ENCODE results near the gene CCDC9.

CCDC9 gene

GRCh38 chr19:47255879-47256692 lies at the start of gene CCDC9:
Gene CCDC9 (plus strand): TSS chr19:47256525. CDS start chr19:47258401, 1,876 bp downstream.
- DNase-seq = peak; percentile 89

DNA sequence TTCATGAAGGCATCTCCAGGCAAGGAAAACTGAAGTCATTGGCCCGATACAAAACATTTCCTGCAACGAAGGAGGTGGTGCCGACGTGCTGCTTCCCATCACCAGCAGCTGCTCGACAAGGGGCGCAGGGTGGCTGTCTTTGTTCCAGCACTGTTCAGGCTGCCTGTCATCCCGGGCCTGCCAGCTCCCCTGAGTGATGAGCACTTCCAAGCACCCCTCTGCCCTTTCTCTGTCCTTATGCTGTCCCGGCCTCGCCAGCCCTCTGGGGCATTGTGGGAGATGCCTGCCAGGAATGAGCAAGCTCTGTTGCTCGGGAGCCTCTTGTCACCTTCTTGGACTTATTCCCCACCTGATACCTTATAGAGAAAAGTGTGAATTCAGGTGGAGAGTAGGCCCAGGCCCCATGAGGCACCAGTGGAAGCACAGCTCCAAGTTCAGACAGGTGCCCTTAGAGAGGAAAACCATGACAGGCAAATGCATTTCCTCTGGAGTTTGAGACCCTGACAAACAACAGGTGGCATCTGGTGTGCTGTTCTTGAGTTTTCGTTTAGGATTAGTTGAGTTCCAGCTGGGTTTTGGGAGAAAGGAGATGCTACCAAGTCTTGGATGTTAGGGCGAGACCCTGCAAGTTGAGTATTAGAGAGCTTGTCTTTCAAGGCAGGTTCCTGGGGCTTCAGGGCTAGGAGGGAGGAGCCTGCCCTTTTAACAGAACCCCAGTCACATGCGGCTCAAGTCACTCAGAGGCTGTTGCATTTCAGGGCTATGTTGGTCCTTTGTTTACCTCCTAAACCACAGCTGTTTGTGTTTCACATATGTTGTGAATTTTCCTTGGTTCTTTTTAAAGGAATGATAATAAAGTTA lies 46.8 kb upstream of the CCDC9 start:
- no peak for DNase-seq

GRCh38 chr19:47210180-47210490 lies 46.2 kb upstream of the CCDC9 start:
- DNase-seq = no peak

DNA sequence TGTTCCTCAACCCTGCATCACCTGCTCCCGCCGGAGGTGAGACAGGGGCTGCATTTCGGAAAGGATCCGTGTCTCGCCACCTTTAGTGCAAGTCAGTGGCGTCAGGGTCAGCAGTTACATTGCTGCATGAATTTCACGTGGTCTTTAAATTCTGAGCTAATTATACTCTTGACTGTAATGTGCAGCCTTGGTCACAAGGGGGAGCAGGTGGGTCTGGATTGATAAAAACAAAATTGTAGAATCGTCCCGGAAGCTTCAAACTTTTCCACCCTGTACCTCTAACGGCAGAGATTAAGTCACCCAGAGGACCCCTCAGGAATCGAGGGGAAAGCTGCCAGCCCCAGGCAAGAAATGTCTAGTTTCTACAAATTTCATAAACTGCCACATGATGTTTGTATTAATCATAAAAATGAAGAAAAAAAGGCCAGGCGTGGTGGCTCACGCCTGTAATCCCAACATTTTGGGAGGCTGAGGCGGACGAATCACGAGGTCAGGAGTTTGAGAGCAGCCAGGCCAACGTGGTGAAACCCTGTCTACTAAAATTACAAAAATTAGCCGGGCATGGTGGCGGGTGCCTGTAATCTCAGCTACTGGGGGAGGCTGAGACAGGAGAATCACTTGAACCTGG lies 45.5 kb upstream of the CCDC9 start:
- DNase-seq = peak; percentile 89

GRCh38 chr19:47215581-47215980 lies 40.7 kb upstream of the CCDC9 start:
- no peak for DNase-seq

DNA sequence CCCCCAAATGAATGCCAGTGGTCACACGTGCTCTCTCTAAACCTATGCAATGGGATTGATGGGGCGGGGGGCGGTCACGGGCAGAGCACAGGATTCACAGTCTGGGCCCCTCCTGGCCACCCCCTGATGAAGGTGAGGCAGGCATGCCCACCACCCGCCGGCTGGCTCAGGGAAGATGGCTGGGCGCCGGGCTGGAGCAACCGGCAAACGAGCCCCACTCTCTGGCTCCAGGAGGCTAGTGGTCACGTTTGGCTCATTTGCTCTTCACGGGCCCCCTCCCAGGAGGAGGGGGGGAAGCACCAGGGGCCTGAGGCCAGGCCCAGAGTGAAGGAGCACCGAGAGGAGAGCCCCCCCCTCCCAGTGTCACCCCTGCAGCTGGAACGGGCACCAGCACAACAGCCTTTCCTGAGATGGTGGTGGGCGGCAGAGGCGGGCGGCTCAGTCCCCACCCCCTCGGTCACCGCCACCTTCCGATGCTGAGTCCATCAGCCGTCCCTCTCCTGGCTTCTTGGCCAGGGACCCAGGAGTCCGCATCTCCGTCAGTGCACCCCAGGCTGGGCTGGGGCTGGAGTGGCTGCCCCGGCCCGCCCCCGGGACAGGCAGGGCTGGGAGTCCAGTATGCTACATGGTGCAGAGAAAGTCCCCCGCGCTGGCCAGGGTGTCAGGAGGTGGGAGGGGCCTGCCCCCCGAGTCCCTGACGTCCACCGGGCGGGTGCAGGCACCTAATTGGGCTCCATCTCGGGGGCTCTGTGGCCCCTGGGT lies 35.1 kb upstream of the CCDC9 start:
- DNase-seq = no peak

- DNase-seq = no peak
These were observed 34.4 kb upstream of the CCDC9 start for GRCh38 chr19:47221890-47222289.

GRCh38 chr19:47225746-47226425 lies 30.4 kb upstream of the CCDC9 start:
- DNase-seq = peak; percentile 89

GRCh38 chr19:47226426-47227351 lies 29.6 kb upstream of the CCDC9 start:
- DNase-seq = peak; percentile 54

- DNase-seq = peak; percentile 58
These were observed 28.8 kb upstream of the CCDC9 start for GRCh38 chr19:47227352-47228167.

DNA sequence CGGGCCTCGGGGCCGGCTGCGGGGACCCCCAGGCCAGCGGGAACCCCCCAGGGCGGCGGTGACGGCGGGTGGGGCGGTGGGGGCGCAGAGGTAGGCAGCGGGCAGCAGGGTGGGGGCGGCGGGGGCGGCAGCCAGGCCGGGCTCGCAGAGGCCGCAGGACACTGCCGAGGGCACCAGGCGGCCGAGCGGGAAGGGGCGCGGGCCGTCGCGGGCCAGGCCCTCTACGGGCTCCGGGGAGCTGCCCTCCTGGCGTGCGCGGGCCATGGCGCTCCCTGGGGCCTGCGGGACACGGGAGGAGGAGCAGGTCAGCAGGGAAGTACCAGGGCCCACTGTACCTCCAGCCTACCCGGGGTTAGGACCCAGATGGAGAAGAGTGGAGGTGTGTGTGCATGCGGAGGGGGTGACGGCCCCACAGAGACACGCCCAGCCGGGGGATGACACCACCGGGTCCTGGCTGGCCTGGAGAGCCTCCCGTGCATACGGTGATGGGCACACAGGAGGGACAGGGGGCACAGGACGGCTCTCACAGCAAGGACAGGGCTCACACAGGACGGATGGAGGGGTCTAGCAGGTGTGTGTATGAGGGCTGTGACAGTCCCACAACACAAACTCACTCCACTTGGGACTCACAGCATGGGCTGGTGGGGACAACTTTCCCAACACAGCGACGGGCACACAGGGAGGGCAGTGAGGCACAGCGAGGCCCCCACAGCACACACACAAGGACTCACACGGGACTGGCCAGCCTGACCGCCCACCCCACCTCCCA lies 28.0 kb upstream of the CCDC9 start:
- peak; percentile 63 for DNase-seq

DNA sequence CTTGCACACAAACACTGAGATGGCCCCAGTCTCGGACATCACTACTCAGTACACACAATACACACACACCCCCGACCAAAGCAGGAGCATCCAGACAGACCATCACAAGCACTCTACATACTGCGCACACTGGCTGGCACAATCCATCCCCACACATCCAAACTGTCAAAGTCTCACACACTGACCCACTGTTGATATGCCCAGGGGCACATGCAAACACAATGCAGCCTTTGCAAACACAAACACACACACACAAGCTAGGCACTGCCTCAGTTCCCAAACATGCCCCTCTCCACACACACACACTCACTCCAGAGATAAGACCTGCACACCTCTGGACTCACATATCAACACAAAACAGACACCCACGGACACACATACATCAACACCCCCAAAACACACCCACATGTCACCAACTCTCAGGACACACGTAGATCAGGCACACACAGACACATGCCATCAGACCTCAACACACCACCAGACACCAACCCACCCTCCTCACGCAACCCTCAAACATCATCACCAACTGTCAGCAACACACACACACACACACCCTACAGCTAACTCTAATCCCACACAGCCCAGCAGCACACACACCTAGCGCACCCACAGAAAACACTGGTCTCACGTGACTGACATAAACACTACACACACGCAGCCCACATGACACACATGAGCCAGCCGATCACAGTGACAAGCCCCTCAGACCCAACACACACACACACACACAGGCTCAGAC lies 27.2 kb upstream of the CCDC9 start:
- peak; percentile 55 for DNase-seq

DNA sequence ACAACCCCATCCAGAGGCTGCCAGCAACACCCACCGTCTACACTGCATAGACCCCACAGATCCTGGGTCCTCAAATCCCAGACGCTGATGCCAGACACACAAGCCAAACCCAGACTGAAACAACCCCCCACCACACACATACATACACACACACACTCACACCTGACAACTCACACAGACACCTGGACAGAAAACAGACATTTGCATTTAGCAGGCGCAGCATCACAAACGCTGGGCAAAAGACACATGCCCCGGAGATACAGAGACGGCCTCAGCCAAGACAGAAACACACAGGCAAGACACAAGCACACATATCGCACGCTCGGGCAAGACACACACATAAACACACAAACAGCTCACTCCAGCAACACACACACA lies 26.7 kb upstream of the CCDC9 start:
- peak; percentile 47 for DNase-seq

DNA sequence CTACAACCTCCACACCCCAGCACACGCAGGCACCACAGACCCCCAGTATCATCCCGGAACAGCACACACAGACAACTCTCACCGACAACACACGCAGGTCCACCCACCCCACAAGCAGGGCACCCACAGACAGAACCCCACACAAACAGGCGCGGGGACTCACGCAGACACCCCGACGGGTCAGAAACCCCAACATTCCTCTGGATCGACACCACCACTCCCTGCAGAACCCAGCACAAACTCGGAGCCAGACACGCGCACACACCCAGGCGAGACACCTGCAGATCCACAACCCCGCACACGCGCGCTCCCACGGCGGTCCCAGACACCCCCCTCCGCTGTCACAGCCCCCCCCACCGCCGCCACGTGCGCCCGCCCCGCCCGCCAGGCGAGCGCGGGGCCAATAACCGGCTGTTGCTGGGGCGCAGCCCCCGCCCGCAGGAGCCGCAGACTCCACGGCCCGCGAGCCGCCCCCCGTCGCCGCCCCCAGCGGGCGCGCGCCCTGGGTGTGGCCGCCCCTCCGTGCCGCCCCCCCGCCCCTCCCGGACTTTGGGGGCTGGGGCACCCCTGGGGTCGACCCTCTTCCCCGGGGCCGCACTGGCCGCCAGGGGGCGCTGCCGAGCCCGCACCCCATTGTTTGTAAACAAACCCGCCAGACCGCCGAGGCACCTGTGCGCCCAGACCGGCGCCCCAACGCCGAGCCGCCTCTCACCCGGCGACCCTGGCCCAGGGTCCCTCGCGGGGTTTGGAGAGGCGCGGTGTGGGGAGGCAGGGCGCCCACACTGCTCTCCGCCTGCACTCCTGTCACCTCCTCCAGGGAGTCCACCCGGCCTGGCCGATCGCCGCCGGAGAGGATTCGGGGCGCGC lies 26.0 kb upstream of the CCDC9 start:
- peak; percentile 86 for DNase-seq

GRCh38 chr19:47230921-47231214 lies 25.5 kb upstream of the CCDC9 start, which contains the start of gene BBC3:
Gene BBC3 (minus strand): TSS chr19:47231199. CDS start chr19:47228431, 2,768 bp downstream.
- DNase-seq = no peak

- DNase-seq = peak; percentile 94
These were observed 24.9 kb upstream of the CCDC9 start for GRCh38 chr19:47231215-47232054.
